Lower leg skin (tissue), 3 donors: ENCODE data around the gene CELF2.

ENCODE experiments used
- CTCF ChIP-seq, 3 donors: fragments of 450-650 bp; IDR thresholded peaks; one replicate each; pipeline ENCODE4 v1.5.1; 2016; ENCODE audit warnings: antibody characterized with exemption in 3 of 3, mild to moderate bottlenecking in 3 of 3, moderate library complexity in 2 of 3
- POLR2A ChIP-seq, 2 donors: fragments of 450-650 bp; IDR thresholded peaks; one replicate each; pipeline ENCODE4 v1.6.1; 2016 to 2017; ENCODE audit warnings: antibody characterized with exemption in 2 of 2, mild to moderate bottlenecking in 1 of 2, moderate library complexity in 1 of 2

GRCh38 chr10:11146402-11147171, 128.9 kb downstream of the CELF2 start:
- TF ChIP-seq CTCF (IDR thresholded peaks at IDR 0.05) (no peak), POLR2A (IDR thresholded peaks at IDR 0.05) (no peak)
